AG09309 (cell line): Measurements from ENCODE around the gene SLCO4A1.

Source experiments
- DNase-seq: peaks from one replicate; pipeline ENCODE4 v3.0.0-alpha.2; 2010; ENCODE audit warnings: low read depth
- H3K4me3 ChIP-seq: 2 replicates; pipeline ENCODE4 v1.5.1; 2011; ENCODE audit warnings: mild to moderate bottlenecking, low read depth, low read length, moderate library complexity; ENCODE audit not compliant: control insufficient read depth
- TF ChIP-seq, protein P1 (sequence below): IDR thresholded peaks from 2 replicates; pipeline ENCODE4 v1.5.1; 2011; ENCODE audit warnings: mild to moderate bottlenecking, low read depth, low read length, inconsistent platforms; ENCODE audit not compliant: insufficient read depth, control insufficient read depth; ENCODE audit errors: missing control alignments

Gene SLCO4A1

DNA sequence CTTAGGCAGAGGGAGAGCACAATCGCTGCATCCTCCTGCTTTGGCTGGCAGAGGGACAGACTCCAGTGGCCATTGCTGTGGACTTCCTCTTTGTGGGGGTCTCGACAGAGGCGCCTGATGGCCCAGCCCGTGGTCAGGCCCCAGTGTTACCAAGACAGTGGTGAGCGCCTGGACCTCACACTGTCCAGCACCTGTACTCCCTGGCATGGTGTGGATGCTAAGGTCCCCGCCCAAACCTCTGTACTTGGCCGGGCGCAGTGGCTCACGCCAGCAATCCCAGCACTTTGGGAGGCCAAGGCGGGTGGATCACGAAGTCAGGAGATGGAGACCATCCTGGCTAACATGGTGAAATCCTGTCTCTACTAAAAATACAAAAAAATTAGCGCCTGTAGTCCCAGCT, 64.0 kb downstream of the SLCO4A1 start:
- TF ChIP-seq, protein P1, sequence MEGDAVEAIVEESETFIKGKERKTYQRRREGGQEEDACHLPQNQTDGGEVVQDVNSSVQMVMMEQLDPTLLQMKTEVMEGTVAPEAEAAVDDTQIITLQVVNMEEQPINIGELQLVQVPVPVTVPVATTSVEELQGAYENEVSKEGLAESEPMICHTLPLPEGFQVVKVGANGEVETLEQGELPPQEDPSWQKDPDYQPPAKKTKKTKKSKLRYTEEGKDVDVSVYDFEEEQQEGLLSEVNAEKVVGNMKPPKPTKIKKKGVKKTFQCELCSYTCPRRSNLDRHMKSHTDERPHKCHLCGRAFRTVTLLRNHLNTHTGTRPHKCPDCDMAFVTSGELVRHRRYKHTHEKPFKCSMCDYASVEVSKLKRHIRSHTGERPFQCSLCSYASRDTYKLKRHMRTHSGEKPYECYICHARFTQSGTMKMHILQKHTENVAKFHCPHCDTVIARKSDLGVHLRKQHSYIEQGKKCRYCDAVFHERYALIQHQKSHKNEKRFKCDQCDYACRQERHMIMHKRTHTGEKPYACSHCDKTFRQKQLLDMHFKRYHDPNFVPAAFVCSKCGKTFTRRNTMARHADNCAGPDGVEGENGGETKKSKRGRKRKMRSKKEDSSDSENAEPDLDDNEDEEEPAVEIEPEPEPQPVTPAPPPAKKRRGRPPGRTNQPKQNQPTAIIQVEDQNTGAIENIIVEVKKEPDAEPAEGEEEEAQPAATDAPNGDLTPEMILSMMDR: no peak
- no peak overlapping the region for H3K4me3 ChIP-seq
- no peak for DNase-seq

DNA sequence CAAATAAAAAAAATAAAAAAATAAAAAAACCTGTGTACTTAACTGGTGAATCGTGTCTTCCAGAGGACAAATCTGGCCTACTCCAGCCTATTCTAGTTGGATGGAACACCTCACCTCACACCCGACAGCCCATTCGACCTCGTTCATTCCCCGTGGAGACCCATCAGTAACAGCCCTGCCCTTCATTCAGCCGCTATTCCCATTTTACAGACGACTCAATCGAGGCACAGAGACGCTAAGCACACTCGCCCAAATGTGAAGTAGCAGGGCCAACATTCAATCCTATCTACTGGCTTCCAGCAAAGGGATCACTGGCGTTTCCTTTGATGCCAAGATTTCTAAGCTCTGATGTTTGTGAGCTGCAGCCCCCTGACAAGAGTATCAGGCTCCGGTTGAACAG, 64.6 kb downstream of the SLCO4A1 start:
- no peak overlapping the region for H3K4me3 ChIP-seq
- TF ChIP-seq, protein P1: no peak
- no peak for DNase-seq

DNA sequence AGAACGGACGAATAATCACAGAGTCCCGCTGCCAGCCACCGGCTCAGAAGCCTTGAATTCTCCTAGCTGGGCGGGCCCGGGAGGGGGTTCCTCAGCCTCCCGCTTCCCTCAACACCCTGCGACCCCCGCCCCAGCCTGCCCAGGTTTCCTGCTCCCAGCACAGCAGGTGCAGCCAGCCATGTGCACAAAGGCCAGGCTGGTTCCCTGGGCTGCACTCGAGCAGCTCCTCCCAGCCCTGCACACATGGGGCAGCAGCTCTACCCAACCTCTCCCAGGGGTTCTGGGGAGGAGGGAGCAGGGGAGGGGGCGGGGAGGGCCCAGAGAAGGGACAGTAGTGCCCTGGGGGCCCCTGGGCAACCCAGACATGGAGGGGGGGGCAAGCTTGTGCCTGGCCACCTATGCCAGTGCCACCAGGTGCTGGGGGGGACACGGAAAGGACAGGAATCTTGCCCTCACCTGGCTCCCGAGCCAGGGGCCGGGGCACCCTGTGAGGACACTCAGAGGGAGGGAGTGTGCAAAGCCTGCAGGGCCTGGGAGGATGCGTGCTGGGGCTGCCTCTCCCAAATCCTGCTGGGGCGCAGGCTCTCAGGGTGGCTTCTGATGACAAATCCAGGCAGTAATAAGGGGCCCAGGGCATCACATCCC, 65.1 kb downstream of the SLCO4A1 start:
- no peak overlapping the region for H3K4me3 ChIP-seq
- DNase-seq: no peak

DNA sequence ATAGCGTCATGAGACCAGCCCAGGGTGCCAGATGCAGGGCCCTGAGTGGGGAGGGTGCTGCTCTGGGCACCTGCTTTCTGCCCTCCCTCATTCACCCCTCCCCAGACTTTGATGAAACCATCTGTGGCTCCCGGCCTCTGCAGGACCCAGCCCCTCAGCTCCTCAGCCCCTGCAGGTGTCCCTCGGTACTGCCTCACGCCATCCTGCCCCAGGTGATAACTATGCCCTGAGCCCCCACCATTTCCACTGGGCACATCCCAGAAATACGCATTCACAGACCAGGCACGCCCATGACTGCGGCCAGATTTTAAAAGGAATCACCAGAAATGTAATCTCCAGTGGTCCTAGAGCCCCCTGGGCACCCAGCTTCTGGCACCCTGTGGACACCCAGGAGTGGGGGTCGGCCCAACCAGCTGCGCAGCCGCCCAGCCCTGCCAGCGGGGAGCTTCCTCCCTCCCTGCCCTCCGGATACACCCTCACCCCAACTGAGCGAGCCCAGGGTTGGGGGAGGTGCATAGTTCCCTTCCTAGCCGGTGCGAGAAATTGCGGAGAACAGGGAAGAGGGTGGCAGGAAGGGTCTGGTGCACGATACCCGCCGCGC, 65.7 kb downstream of the SLCO4A1 start:
- TF ChIP-seq, protein P1: peak; percentile 20
- H3K4me3 ChIP-seq: no peak overlapping the region
- no peak for DNase-seq

More for the DNA sequence above, 65.1 kb downstream of the SLCO4A1 start:
- TF ChIP-seq, protein P1: no peak

DNA sequence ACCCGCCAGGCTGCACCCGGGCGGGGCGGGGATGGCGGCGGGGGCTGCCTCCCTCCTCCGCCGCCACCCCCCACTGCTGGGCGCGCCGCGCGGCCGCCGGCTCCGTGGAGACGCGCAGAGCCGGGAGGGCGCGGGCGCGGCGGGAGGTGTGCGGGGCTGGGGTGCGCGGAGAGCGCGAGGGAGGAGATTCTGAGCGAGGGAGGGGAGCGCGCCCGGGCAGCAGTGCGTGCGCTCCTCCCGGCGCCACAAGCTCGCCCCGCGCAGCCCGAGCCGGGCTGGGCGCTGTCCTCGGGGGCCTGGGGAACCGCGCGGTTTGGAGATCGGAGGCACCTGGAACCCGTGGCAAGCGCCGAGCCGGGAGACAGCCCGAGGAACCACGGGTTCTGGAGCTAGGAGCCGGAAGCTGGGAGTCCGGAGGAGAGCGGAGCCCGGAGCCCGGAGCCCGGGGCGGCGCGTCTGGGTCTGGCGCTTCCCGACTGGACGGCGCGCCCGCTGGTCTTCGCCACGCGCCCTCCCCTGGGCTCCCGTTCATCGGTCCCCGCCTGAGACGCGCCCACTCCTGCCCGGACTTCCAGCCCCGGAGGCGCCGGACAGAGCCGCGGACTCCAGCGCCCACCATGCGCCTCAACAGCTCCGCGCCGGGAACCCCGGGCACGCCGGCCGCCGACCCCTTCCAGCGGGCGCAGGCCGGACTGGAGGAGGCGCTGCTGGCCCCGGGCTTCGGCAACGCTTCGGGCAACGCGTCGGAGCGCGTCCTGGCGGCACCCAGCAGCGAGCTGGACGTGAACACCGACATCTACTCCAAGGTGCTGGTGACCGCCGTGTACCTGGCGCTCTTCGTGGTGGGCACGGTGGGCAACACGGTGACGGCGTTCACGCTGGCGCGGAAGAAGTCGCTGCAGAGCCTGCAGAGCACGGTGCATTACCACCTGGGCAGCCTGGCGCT, 66.6 kb downstream of the SLCO4A1 start, which contains the start of gene NTSR1:
TSS of gene NTSR1 (plus strand) at position 246 of the 946 bp plus-strand sequence. CDS start at position 618, 372 bp downstream.
- TF ChIP-seq, protein P1: no peak
- H3K4me3 ChIP-seq: no peak within 1 kb of the TSS
- no peak for DNase-seq

DNA sequence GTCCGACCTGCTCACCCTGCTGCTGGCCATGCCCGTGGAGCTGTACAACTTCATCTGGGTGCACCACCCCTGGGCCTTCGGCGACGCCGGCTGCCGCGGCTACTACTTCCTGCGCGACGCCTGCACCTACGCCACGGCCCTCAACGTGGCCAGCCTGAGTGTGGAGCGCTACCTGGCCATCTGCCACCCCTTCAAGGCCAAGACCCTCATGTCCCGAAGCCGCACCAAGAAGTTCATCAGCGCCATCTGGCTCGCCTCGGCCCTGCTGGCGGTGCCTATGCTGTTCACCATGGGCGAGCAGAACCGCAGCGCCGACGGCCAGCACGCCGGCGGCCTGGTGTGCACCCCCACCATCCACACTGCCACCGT, 67.2 kb downstream of the SLCO4A1 start:
- no peak overlapping the region for H3K4me3 ChIP-seq
- TF ChIP-seq, protein P1: no peak
- DNase-seq: no peak
